Hepatocyte (in vitro differentiated cells): Measurements from ENCODE around the gene TTLL7.

Experiments used
- CTCF ChIP-seq: fragments of 200-600 bp; sonication (generic); IDR thresholded peaks from 2 replicates; pipeline ENCODE4 v1.5.1; 2016; ENCODE audit warnings: antibody characterized with exemption, mild to moderate bottlenecking; ENCODE audit not compliant: poor library complexity
- EZH2 ChIP-seq: fragments of 200-600 bp; sonication (generic); IDR thresholded peaks from 2 replicates; pipeline ENCODE4 v1.6.1; 2016; ENCODE audit warnings: antibody characterized with exemption, mild to moderate bottlenecking, borderline replicate concordance

DNA sequence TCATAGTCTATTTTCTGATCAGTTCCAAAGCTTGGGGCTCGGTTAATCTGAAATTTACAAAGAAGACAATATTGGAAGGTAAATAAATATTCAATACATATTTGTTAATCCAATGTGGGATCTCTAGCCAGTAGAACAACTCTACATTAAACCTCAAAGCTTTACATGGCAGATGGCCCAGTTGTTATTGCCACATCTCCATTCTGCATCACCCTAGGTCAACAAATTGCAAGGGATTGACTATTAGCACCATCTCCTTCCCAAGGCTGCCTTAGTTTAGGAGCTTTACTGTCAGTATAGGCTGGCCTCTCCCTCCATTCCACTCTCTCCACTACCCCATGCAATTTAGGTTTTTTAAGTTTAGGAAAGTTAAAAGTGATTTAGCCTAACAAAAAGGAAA is 69.7 kb downstream of the TTLL7 start:
- no peak for TF ChIP-seq CTCF
- TF ChIP-seq EZH2 = no peak
